Neural cell (in vitro differentiated cells): Measurements from ENCODE around the gene TCN2. TPM values are rescaled to one million over a fixed set of nuclear protein-coding genes. Genes with fewer than 3 reads are reported as not detected.

Experiments used
- H2AFZ ChIP-seq: fragments of 200-600, 300-800 bp; sonication (generic), shearing (Covaris generic); 2 replicates; pipeline ENCODE4 v1.6.0; 2014; ENCODE audit warnings: low read depth, mild to moderate bottlenecking, antibody characterized with exemption, low read length, moderate library complexity
- H3F3A ChIP-seq: fragments of 200-600 bp; shearing (Covaris generic); 2 replicates; pipeline ENCODE4 v1.6.1; 2016; ENCODE audit warnings: mild to moderate bottlenecking, moderate library complexity, mixed read lengths, antibody characterized with exemption, low read length; ENCODE audit not compliant: insufficient read depth, poor library complexity, severe bottlenecking
- H3K27ac ChIP-seq: fragments of 200-600, 300-800 bp; sonication (generic), shearing (Covaris generic); 2 replicates; pipeline ENCODE4 v1.5.1; 2014; ENCODE audit warnings: mild to moderate bottlenecking, low read length, moderate library complexity
- H3K27me3 ChIP-seq: fragments of 300-800, 200-600 bp; sonication (generic), shearing (Covaris generic); 2 replicates; pipeline ENCODE4 v1.6.0; 2014; ENCODE audit warnings: mild to moderate bottlenecking, low read depth, low read length, moderate library complexity; ENCODE audit not compliant: insufficient read depth
- H3K36me3 ChIP-seq: fragments of 300-800, 200-600 bp; sonication (generic), shearing (Covaris generic); 2 replicates; pipeline ENCODE4 v1.5.1; 2014; ENCODE audit warnings: mild to moderate bottlenecking, antibody characterized with exemption, low read length, moderate library complexity; ENCODE audit not compliant: insufficient read depth
- H3K4me2 ChIP-seq: fragments of 300-800, 200-600 bp; sonication (generic), shearing (Covaris generic); 2 replicates; pipeline ENCODE4 v1.6.0; 2014; ENCODE audit warnings: mild to moderate bottlenecking, low read length
- H3K4me3 ChIP-seq: fragments of 300-800, 200-600 bp; sonication (generic), shearing (Covaris generic); 2 replicates; pipeline ENCODE4 v1.5.1; 2014; ENCODE audit warnings: mild to moderate bottlenecking, low read length, moderate library complexity
- H3K79me2 ChIP-seq: fragments of 200-600 bp; shearing (Covaris generic); replicated peaks from 2 replicates; pipeline ENCODE4 v1.6.0; 2014; ENCODE audit warnings: mild to moderate bottlenecking, low read length, moderate library complexity; ENCODE audit not compliant: insufficient read depth
- H3K9ac ChIP-seq: fragments of 300-800, 200-600 bp; sonication (generic), shearing (Covaris generic); 2 replicates; pipeline ENCODE4 v1.6.1; 2016; ENCODE audit warnings: mild to moderate bottlenecking, low read length, mixed read lengths
- H3K9me2 ChIP-seq: fragments of 200-600 bp; shearing (Covaris generic); 2 replicates; pipeline ENCODE4 v1.6.1; 2016; ENCODE audit warnings: mild to moderate bottlenecking, low read length, mixed read lengths; ENCODE audit not compliant: insufficient read depth
- H3K9me3 ChIP-seq: fragments of 200-600, 300-800 bp; sonication (generic), shearing (Covaris generic); 2 replicates; pipeline ENCODE4 v1.6.1; 2016; ENCODE audit warnings: mild to moderate bottlenecking, mixed run types, low read length, moderate library complexity, mixed read lengths
- H4K20me1 ChIP-seq: fragments of 200-600 bp; shearing (Covaris generic); 2 replicates; pipeline ENCODE4 v1.6.1; 2016; ENCODE audit warnings: mild to moderate bottlenecking, mixed run types; ENCODE audit not compliant: insufficient read depth
- EP300 ChIP-seq: fragments of 450-650 bp; conservative IDR thresholded peaks from 2 replicates; pipeline ENCODE4 v1.6.1; 2014; ENCODE audit warnings: antibody characterized with exemption, mild to moderate bottlenecking, moderate library complexity; ENCODE audit not compliant: poor library complexity, severe bottlenecking
- EZH2 ChIP-seq: fragments of 200-600, 300-800 bp; shearing (Covaris generic), sonication (generic); IDR thresholded peaks from 2 replicates; pipeline ENCODE4 v1.6.1; 2014; ENCODE audit warnings: antibody characterized with exemption, low read length, borderline replicate concordance, mild to moderate bottlenecking; ENCODE audit not compliant: insufficient read depth, poor library complexity, severe bottlenecking
- MXI1 ChIP-seq: fragments of 450-650 bp; conservative IDR thresholded peaks from 2 replicates; pipeline ENCODE4 v1.6.1; 2014; ENCODE audit warnings: antibody characterized with exemption, mild to moderate bottlenecking; ENCODE audit not compliant: poor library complexity, severe bottlenecking
- POLR2AphosphoS5 ChIP-seq: IDR thresholded peaks from 2 replicates; pipeline ENCODE4 v1.6.1; 2012
- RAD21 ChIP-seq: fragments of 450-650 bp; conservative IDR thresholded peaks from 2 replicates; pipeline ENCODE4 v1.6.1; 2014; ENCODE audit warnings: antibody characterized with exemption, mild to moderate bottlenecking, moderate library complexity
- SMC3 ChIP-seq: fragments of 450-650 bp; conservative IDR thresholded peaks from 2 replicates; pipeline ENCODE4 v1.6.1; 2014; ENCODE audit warnings: antibody characterized with exemption, mild to moderate bottlenecking, moderate library complexity; ENCODE audit not compliant: poor library complexity
- TAF1 ChIP-seq: IDR thresholded peaks from 2 replicates; pipeline ENCODE4 v1.6.1; 2012; ENCODE audit warnings: low read depth
- polyA plus RNA-seq: library from polyadenylated mRNA; depleted of rRNA; stranded (reverse); fragments of >200 nt; gene quantifications from 2 replicates; pipeline ENCODE4 v1.2.3, GENCODE V29; 2014
- TF ChIP-seq, protein P1 (sequence below): fragments of 450-650 bp; IDR thresholded peaks from 2 replicates; pipeline ENCODE4 v1.5.1; 2014; ENCODE audit warnings: antibody characterized with exemption, mild to moderate bottlenecking, moderate library complexity; ENCODE audit not compliant: poor library complexity, severe bottlenecking
- TF ChIP-seq, protein P2 (sequence below): IDR thresholded peaks from 2 replicates; pipeline ENCODE4 v1.6.1; 2012; ENCODE audit warnings: borderline replicate concordance

Gene TCN2
- polyA plus RNA-seq, 1 donor from 2014 or later, result 13.0 TPM

DNA sequence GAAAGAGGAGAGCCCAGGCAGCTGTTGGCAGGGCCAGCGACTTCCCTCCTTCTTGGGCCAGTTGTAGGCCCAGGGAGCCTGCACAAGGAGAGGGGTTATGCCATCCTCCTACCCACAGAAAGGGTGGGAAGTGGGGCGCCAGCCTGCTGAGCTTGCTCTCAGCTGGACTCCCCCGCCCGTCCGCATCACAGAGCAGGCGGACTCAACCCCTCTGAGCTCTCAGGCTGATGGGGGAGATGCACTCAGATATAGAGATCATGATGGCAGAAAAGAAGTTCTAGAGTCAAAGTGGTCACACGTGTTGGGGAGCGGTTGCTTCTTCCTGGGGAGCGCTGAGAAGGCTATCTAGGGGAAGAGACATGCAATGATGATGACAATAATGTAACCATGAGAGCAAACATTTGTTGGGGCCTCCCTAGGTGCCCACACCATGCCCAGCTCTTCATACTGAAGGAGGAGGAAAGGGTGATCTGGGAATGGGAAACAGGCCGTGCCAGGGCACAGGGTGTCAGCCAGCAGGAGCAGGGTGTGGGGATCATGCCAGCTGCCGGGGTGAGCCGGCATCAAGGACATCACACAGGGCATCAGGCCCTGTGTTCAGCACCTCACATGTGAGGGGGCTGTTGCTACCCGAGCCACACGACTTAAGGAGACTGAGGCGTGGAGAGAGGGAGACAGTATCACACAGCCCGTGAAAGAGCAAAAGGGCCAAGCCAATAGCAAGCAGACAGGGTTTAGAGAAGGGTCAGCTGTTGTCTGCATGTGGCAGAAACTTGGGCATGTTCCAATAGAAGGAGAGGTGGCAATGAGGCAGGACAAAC lies 36.3 kb downstream of the TCN2 start:
- no peaks in the 10 kb centered on the region for H3K9me3 ChIP-seq
- H3K79me2 ChIP-seq, result no peaks in the 10 kb centered on the region
- H4K20me1 ChIP-seq, result no peaks in the 10 kb centered on the region
- no peak overlapping the region for H3K4me2 ChIP-seq
- H3K9ac ChIP-seq, result no peak overlapping the region
- H2AFZ ChIP-seq, result no peak overlapping the region
- no peak overlapping the region for H3K4me3 ChIP-seq
- H3K27ac ChIP-seq, result no peak overlapping the region
- H3K9me2 ChIP-seq, result no peaks in the 10 kb centered on the region
- H3K36me3 ChIP-seq, result no peaks in the 10 kb centered on the region
- H3F3A ChIP-seq, result no peaks in the 10 kb centered on the region
- H3K27me3 ChIP-seq, result no peaks in the 10 kb centered on the region
- TF ChIP-seq EZH2 (no peak), EP300 (no peak), MXI1 (no peak), POLR2AphosphoS5 (no peak), SMC3 (no peak), RAD21 (no peak), TAF1 (no peak)
- TF ChIP-seq, protein P1, sequence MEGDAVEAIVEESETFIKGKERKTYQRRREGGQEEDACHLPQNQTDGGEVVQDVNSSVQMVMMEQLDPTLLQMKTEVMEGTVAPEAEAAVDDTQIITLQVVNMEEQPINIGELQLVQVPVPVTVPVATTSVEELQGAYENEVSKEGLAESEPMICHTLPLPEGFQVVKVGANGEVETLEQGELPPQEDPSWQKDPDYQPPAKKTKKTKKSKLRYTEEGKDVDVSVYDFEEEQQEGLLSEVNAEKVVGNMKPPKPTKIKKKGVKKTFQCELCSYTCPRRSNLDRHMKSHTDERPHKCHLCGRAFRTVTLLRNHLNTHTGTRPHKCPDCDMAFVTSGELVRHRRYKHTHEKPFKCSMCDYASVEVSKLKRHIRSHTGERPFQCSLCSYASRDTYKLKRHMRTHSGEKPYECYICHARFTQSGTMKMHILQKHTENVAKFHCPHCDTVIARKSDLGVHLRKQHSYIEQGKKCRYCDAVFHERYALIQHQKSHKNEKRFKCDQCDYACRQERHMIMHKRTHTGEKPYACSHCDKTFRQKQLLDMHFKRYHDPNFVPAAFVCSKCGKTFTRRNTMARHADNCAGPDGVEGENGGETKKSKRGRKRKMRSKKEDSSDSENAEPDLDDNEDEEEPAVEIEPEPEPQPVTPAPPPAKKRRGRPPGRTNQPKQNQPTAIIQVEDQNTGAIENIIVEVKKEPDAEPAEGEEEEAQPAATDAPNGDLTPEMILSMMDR, result no peak
- TF ChIP-seq, protein P2, sequence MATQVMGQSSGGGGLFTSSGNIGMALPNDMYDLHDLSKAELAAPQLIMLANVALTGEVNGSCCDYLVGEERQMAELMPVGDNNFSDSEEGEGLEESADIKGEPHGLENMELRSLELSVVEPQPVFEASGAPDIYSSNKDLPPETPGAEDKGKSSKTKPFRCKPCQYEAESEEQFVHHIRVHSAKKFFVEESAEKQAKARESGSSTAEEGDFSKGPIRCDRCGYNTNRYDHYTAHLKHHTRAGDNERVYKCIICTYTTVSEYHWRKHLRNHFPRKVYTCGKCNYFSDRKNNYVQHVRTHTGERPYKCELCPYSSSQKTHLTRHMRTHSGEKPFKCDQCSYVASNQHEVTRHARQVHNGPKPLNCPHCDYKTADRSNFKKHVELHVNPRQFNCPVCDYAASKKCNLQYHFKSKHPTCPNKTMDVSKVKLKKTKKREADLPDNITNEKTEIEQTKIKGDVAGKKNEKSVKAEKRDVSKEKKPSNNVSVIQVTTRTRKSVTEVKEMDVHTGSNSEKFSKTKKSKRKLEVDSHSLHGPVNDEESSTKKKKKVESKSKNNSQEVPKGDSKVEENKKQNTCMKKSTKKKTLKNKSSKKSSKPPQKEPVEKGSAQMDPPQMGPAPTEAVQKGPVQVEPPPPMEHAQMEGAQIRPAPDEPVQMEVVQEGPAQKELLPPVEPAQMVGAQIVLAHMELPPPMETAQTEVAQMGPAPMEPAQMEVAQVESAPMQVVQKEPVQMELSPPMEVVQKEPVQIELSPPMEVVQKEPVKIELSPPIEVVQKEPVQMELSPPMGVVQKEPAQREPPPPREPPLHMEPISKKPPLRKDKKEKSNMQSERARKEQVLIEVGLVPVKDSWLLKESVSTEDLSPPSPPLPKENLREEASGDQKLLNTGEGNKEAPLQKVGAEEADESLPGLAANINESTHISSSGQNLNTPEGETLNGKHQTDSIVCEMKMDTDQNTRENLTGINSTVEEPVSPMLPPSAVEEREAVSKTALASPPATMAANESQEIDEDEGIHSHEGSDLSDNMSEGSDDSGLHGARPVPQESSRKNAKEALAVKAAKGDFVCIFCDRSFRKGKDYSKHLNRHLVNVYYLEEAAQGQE, result no peak

DNA sequence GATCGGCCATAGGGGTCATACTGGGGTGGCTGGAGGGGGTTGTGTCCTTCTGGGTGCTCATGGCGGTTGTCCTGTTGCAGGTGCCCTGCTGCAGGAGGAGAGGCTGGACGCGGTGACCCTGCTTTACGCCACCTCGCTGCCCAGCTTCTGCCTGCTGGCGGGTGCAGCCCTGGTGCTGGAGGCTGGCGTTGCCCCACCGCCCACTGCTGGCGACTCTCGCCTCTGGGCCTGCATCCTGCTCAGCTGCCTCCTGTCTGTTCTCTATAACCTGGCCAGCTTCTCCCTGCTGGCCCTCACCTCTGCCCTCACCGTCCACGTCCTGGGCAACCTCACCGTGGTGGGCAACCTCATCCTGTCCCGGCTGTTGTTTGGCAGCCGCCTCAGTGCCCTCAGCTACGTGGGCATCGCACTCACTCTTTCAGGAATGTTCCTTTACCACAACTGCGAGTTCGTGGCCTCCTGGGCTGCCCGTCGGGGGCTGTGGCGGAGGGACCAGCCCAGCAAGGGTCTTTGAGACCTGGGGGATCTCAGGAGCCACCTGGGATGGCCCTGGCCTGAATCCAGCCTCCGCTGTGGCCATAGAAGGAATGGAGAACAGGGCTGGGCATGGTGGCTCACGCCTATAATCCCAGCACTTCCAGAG lies 39.7 kb downstream of the TCN2 start:
- no peaks in the 10 kb centered on the region for H3K27me3 ChIP-seq
- no peak overlapping the region for H3K4me3 ChIP-seq
- H3K27ac ChIP-seq, result no peak overlapping the region
- H3K9me3 ChIP-seq, result no peaks in the 10 kb centered on the region
- H3K4me2 ChIP-seq, result no peak overlapping the region
- no peak overlapping the region for H2AFZ ChIP-seq
- no peaks in the 10 kb centered on the region for H3K9me2 ChIP-seq
- no peaks in the 10 kb centered on the region for H4K20me1 ChIP-seq
- H3K79me2 ChIP-seq, result no peaks in the 10 kb centered on the region
- H3K9ac ChIP-seq, result no peak overlapping the region
- no peaks in the 10 kb centered on the region for H3K36me3 ChIP-seq
- TF ChIP-seq, protein P1, result no peak
- TF ChIP-seq TAF1, result no peak
- no peak for TF ChIP-seq MXI1
- TF ChIP-seq EP300, result no peak
- TF ChIP-seq EZH2, result no peak
- TF ChIP-seq RAD21, result no peak
- H3F3A ChIP-seq, result no peaks in the 10 kb centered on the region
